NCI-H1694 (cell line): Measurements from ENCODE around the gene ARL16.

Experiments
- DNase-seq: peaks from one replicate; lab custom pipeline; 2025; lab: John Stamatoyannopoulos, UW

ARL16 gene, protein sequence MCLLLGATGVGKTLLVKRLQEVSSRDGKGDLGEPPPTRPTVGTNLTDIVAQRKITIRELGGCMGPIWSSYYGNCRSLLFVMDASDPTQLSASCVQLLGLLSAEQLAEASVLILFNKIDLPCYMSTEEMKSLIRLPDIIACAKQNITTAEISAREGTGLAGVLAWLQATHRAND

GRCh38 chr17:81683584-81684441 is at the start of gene ARL16, which contains the start of gene HGS:
Gene ARL16 (minus strand): TSS chr17:81683797. CDS start chr17:81683753, 44 bp downstream.
Gene HGS (plus strand): TSS chr17:81684011. CDS start chr17:81684067, 56 bp downstream.
- peak; percentile 98 for DNase-seq

GRCh38 chr17:81727324-81728031 is 43.9 kb upstream of the ARL16 start:
- DNase-seq, result no peak

DNA sequence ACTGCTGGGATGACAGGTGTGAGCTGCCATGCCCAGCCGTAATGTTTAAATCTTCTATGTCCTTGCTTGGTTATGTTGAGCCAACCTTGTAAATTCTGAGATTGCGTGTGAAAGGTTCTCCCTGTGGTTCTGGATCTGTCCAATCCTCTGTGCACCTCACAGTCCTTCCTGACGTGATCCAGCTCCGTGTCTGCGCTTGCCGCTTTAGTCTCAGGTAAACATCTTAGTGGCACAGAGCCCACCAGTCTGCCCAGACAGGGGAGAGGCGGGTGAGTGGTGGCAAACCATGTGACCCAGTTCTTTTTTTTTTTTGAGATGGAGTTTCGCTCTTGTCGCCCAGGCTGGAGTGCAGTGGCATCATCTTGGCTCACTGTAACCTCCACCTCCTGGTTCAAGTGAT is 42.4 kb upstream of the ARL16 start:
- DNase-seq, result no peak

DNA sequence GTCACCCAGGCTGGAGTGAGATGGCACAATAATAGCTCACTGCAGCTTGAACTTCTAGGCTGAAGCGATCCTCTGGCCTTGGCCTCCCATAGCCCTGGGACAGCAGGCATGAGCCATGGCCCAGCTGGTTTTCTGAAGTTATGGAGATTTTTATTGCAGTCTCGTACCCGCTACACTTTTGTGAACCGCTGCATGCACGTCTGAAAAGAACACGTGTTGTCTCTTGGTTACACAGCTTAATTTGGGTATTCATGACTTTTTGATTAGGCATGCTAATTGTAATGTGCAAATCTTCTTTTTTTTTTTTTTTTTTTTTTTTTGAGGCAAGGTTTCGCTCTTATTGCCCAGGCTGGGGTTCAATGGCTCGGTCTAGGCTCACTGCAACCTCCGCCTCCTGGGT is 41.8 kb upstream of the ARL16 start:
- DNase-seq, result no peak

DNA sequence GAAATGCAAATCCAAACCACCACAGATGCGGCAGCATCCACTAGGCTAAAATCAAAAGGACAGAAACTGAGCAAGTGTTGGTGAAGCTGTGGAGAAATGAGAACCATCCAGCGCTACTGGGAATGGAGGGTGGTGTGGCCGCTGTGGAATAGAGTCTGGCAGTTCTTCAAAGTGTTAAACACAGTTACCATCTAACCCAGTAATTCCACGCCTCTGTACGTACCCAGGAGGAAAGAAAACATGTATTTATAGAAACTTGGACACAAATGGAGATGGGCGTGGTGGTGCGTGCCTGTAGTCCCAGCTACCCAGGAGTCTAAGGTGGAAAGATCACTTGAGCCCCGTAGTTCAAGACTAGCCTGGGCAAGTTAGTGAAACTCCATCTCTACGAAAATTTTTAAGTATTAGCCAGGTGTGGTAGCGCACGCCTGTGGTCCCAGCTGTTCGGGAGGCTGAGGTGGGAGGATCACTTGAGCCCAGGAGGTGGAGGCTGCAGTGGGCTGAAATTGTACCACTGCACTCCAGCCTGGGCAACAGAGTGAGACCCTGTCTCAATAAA is 40.1 kb upstream of the ARL16 start:
- DNase-seq, result no peak

DNA sequence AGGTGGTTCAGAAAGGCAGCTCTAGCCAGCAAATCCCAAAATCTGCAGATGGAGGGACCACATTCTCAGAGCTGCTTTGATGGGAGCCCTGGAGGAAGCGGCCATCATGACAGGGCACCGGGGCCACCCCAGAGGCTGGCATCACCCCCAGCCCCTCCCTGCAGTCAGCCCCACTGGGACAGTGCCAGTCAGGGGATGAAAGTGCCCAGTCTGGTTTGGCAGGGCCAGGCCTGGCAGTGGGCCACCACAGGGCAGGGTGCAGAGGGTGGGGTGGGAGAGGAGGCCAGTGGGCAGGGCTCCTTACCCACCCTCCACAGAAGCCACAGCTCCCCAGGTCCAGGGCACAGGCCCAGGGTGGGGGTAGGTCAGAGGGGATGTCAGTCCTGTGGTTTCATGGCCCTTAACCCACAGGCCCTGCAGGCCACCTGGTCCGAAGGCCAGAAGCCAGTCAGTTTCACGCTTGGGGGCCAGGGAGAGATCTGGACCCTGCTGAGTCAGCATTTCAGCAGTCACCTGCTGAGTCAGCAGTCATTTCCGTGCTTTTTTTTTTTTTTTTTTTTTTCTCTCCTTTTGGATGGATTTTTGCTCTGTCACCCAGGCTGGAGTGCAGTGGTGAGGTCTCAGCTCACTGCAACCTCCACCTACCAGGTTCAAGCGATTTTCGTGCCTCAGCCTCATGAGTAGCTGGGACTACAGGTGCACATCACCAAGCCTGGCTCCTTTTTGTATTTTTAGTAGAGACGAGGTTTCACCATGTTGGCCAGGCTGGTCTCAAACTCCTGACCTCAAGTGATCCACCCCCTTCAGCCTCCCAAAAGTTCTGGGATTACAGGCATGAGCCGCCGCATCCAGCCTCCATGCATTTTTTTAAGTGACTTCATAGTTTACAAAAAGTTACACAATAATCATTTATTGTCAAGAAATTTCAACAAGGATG is 38.9 kb upstream of the ARL16 start:
- DNase-seq, result no peak

DNA sequence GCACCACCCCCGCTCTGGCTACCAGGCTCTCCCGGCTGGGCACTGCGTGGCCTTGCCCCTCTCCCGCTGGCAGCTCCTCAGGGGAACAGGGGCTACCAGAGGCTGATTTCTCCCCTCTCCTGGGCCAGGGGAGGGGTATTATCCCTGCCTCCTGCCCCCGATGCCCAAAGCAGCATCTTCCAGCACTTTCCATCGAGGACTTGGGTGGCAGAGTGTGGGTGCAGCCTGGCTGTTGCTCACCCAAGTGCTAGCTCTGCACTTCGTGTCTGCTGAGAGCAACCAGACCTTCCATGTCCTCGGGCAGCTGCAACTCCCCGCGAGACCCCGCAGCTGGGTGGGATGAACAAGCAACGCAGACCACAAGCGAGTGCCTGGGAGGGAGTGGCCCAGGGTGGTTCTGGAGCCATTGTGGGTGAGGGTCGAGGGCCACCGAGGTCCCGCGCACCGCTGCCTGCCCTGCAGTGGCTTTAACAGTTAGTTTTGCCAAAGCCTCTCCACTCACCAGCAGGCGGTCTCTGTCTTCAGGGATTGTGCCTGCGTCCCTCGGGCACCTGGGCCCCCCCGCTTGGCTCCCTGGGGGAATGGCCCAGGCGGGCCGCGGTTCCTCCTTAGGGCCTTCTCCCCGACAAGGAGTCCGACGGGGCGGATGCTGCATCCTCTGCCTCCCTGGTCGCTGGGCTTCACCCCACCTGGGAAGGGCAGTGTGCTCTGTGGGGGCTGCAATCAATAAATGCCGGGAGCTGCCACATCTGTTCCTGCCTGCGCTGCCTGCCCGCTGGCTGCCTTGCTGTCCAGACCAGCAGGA is 36.9 kb upstream of the ARL16 start:
- no peak for DNase-seq

DNA sequence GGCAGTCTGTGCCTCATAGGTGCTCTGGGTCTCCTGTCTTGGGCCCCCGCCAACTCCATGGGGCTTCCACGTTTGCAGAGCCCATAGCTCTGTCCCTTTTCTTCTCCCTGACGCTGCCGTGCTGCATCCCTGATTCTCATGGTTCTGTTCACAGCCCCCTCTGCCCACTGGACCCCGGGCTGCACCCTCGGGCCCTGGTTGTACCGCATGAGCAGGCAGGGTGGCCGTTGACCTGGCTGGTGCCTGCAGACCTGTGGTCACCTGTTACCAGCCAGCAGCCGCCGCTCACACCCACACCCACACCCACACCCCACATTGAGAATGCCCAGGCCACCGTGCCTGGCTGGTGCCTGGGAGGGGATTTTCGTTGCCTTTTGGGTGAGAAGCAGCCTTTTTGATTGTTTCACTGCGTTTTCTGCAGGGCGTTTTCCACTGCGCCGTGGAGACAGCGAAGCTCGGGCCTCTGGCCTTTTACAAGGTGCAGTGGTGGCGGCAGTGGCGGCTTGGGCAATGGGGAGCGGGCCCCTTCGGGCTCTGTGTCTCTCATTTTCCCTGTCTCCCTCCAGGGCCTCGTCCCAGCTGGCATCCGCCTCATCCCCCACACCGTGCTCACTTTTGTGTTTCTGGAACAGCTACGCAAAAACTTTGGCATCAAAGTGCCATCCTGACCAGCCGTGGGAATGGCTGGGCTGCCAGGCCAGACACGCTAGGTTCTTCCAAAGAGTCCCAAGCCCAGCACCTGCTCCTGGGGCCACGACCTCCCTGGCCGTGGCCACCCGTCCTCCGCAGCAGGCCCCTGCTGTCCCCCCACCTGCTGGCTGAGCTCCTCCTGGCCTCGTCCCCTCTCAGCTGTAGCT is 36.0 kb upstream of the ARL16 start:
- no peak for DNase-seq

- no peak for DNase-seq
Observed at GRCh38 chr17:81717766-81718089, 34.1 kb upstream of the ARL16 start.

DNA sequence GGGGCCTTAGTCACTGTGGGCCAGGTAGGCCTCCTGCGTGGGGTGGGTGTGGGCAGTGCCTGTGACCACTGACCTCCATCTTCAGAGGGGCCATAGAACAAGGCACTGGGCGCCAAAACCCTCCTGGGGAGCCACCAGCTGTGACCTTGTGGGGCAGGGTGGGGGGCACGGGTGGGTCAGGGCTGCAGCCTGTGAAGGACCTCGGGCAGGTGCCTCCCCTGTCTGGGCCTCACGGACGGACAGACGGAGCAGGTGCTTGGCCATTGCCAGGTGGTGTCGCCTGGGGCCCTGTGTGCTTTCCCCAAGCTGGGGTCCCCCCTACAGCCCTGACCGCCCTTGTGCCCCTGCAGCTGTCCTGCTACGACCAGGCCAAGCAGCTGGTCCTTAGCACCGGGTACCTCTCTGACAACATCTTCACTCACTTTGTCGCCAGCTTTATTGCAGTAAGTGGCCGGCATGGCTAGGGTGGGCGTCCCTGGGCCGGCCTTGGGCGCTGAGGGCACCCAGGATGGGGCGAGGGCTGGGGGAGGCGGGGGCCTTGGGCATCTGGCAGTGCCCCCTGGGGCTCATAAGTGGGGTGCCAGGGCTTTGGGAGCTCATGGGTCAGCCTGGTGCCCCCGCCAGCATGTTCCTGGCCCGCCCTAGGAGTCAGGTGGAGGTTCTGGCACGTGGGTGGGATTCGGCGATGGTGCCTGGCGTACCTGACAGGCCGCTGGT is 33.6 kb upstream of the ARL16 start:
- no peak for DNase-seq

- no peak for DNase-seq
Observed at GRCh38 chr17:81716674-81716996, 33.0 kb upstream of the ARL16 start.

- no peak for DNase-seq
Observed at GRCh38 chr17:81715872-81716673, 32.5 kb upstream of the ARL16 start.

DNA sequence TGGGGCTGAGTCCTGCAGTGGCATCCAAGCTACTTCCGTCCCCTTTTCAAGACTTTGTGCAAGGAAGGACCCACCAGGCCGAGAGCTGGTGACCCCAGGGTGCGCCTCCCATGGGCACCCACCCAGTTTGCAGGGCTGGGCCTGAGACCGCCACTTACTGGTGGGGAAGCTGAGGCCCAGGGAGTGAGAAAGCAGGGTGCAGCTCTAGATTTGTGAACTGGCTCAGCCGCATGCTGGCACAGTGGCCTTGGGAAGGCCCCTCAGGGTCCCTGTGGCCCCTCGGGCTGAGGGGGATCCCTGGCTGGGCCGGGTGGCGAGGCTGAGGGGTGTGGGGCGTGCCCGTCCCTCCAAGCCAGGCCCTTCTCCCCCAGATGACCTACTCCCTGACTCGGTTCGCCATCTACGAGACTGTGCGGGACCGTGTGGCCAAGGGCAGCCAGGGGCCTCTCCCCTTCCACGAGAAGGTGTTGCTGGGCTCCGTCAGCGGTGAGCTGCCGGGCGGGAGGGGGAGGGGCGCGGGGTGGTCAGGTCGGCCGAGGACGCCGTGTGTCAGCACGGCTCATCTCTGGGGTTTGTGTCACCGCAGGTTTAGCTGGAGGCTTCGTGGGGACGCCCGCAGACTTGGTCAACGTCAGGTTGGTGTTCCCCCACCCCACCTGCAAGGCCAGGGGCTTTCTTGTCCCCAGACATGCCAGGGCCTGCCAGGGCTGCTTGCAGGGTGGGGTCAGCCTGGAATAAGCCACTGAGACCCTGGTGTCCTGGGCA is 31.7 kb upstream of the ARL16 start:
- DNase-seq, result no peak

- DNase-seq, result no peak
Observed at GRCh38 chr17:81714412-81715106, 31.0 kb upstream of the ARL16 start.

DNA sequence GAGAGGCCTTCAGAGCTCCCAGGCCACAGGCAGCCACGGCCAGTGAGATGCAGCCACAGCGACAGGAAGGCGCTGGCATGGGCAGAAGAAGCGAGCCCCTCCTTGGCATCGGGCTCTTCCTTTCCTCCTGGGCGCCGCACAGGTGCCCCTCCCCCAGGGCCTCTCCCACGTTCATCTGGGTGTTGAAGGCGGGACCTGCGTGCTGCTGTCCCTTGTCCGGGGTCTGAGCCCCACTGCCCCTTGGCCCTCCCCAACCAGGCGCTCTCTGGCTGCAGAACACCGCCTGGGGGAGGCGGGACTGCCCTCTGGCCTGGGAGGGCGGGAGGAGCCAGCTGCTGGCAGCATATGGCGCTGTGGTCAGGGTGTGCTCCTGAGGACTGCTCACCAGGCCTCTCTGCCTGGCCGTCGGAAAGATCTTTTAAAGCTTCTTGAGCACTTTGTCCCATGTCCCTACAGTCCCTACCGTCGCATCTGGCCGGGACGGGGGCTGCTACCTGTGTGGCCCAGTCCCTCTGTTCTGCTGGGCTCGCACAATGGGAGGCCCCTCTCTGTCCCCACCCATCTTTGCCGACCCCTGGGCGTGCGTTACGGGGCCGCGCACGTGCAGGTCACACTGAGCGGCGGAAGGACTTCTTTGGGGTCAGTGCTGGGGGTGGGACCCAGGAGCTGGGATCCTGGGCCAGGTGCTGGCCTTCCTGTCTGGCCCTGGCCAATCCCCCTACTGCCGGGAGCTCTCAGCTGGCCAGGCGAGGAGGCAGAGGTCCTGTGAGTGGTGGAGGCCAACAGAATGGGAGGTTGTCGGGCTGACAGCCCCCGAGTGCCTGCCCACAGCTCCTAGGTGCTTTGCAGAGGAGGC is 30.2 kb upstream of the ARL16 start:
- DNase-seq, result no peak

GRCh38 chr17:81713004-81713555 is 29.5 kb upstream of the ARL16 start:
- no peak for DNase-seq
